Activated effector memory CD4-positive, alpha-beta T cell treated with Interleukin-2 at 50 U/mL for 16 hours (primary cell): ENCODE measurements around the gene CCSER1.
A peak's percentile ranks its signal among the peaks of the same experiment; 100 is the strongest.

Source experiments
- DNase-seq: peaks from one replicate; pipeline ENCODE4 v3.0.0-alpha.2; 2020

The CCSER1 gene

DNA sequence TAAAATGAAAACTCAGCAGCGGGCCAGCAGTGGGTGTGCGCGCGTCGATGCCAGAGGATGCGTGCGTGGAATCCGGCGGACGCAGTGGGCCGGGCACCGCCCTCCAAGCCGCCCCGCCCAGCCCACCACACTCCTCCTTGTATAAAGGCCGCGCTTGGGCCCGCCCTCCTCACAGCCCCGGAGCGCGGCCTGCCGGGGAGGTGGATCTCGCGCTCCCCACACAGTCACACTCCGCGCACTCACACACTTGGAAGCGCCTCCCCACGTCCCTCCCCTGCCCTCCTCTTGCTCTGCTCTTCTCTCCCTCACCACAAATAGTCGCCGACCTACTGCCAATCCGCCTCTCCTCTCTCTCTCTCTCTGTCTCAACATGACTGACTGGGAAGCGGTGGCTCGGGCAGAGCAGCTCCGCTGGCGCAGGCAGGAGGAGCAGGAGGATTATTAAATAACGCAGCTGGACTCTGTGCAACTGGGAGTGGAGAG lies at the start of gene CCSER1:
CCSER1 (plus strand) TSS at position 172 of the 483 bp plus-strand sequence.
- peak; percentile 16 for DNase-seq

DNA sequence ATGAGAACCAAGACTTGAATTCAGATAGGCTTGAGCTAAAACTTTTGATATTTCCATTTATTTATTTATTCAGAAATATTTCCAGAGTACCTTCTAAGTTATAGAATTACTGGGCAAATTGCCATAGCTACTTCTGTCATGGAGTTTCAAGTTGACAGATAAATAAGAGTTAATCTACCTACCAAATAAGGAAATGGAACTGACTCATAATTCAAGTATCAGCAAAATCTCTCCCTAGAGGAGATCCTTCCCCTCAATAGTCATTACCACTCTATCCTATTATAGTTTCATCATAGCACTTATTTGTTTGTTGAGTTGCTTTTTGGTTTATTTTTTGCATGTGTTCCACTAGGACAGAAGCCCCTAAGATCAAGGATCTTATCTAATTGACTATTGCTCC lies 48.8 kb upstream of the CCSER1 start:
- no peak for DNase-seq

DNA sequence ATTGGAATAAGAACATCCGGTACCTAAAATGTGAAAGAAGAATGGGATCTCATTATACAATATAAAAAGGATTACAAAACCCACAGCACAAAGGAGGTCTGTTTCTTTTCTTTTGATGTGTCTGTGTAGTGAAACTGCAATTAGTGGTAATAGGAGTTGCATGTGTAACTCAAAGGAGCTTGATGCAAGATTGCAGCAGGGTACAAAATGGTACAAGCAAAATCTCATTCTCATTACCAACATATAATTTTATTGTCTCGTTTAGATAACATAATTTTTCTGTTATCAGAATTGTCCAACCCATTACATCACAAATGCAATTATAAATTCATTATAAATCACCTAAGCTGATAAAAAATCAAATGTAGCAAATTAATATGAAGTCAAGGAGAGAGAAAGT lies 47.1 kb upstream of the CCSER1 start:
- DNase-seq: no peak

DNA sequence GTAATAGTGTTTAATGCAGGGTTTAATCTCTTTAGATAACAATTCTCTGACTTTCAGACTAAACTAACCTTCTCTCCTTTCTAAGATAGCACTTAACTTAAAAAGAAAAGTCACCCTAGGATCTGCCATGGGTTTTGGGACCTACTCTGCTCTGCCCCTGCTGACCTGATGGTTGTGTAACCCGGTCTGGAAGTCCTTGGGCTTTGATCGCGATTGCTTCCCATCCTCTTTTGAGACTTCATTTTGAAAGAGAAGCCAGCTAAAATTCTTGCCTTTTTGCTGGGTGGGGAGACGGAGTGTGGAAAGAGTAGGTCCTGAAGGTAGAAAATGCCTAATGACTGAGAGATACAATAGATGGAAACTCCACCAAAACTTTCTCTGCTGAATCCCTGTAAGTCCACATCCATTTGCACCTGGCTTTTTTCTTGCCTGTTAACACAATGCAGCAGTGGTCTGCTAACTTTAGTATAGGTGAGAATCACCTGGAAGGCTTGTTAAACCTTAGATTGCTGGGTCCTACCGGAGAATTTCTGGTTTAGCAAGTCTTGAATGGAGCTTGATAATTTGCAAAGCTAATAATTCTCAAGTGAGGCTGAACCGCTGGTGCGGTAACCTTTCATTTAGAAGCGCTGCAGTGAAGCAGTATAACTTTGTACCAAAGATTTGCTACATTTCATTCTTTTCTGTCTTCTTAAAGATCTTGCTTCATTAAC lies 45.6 kb upstream of the CCSER1 start:
- no peak for DNase-seq

DNA sequence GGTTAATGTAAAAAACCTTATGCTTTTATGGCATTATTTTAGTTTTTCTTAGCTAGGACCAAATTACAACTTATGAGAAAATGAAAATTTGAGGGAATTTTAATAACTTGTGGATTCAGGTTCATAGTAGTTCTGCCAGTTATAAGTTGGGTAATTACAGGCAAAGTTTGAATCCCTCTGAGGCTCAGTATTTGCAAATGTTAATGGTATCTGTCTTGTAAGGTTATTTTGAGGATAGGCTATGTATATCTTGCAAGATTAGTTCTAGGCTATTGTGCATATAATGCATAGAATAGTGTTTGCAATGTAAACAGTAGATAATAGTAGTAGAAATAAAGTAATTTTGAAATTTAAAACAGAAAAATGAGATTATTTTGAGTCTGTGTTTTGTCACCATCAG lies 44.7 kb upstream of the CCSER1 start:
- no peak for DNase-seq

DNA sequence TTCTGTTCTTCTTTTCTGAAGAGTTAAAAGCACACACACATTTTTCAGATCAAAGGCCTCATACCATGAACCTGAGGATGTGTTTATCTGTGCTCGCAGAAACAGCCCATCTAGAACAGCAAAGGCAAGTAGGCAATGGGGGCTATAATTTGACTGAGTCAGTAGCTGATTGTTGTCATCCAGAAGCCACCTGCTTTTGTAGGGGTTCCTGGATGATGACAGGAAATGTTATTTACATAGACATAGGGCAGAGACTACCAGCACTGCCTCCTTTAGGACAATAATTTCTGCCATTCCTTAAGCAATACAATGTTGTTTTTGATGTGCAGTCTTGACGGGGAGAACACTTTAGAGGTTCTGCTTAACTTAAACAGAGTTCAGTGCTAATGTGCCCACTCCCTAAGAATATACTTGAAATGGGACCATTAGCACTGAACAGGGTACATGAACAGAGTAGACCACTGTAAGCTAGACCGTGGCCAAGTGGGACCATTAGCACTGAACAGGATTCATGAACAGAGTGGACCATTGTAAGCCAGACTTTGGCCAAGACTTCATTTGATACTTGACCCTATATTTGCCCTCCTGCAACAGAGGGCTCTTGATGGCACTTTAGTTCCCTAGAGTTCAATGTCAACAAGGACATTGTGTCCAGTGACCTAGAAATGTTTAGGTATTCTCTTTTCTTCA lies 42.8 kb upstream of the CCSER1 start:
- no peak for DNase-seq

DNA sequence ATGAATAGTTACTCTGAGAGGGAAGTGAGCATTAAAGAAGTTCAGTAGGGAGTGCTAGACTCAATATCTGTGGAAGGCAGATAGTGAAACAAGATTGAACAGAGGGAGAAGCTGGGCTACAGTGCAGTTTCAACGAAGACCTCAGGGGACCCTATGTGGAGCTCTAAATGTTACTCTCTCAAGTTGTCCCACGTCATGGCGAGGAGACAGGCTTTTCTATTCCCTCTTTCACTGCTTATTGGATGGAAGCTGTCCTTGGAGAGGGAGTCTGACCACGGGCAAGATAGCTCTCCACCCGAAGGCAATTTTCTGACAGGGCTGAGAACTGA lies 42.3 kb upstream of the CCSER1 start:
- no peak for DNase-seq

DNA sequence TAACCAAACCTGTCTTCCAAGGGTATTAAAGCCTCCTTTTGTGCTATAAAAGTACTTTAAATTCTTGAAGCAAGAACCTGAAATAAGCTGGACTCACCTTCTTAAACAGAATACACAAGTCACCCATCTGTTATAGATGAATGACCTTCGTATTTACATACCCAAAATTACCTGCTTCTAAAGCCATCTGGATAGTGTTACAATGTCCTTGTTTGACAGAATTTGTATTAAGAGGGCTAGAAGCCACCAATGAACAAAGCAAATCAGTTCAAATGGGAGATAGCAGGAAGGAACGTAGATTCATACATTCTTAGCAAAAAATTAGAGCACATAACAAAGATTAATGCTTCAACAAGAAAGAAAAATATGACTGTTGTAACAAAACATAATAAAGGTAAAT lies 33.7 kb upstream of the CCSER1 start:
- no peak for DNase-seq

DNA sequence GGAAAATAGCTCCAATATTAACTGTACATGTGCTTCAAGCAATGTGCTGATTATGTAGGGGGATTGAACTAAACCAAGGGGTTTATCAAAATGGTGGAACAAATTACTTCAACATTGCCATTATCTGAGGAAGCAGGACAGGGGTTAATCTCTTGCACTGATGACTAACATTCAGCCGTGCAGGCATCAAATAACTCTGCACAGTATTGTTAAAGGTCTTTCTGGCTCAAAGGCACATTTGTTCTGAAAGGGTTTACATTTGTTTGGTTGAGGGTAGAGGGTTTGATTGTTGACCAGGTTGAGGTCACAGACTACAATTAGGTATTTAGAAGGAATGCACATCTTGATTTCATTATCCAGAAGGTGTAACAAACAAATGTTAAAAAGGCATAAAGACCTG lies 32.2 kb upstream of the CCSER1 start:
- DNase-seq: no peak

DNA sequence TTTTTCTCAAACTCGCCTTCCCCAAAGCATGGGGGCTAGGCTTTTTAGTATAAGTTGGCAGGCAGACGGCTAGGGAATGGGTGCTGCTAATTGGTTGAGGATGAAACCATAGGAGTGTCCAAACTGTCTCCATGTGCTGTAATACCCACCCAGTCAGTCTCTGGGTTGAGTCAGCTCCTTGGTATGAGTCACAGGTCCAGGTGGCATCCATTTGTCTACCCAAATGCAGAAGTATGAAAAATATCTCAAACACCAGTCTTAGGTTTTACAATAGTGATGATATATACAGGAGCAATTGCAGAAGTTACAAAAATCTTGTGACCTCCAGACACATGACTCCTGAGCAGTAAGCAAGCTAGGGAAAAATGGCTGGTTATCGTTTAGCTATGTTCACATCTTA lies 27.4 kb upstream of the CCSER1 start:
- DNase-seq: no peak

DNA sequence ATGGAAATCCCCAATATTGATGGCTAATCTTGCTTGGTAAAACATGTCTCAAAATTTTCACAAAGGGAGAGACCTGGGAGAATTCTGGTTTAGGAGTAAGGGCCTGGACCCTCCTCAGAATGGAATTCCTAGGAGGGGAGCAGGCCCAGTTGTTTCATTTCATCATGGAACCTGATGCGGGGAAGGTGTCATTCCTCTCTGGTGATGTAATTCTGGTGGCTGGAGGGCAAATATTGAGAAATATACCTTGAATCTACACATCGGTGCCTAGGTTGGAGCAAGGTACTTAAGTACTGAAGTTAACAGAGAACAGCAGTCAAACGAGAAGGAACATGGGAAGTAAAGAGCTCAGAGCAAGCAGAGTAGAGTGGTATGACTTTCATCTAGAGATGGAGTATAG lies 23.2 kb upstream of the CCSER1 start:
- DNase-seq: no peak

DNA sequence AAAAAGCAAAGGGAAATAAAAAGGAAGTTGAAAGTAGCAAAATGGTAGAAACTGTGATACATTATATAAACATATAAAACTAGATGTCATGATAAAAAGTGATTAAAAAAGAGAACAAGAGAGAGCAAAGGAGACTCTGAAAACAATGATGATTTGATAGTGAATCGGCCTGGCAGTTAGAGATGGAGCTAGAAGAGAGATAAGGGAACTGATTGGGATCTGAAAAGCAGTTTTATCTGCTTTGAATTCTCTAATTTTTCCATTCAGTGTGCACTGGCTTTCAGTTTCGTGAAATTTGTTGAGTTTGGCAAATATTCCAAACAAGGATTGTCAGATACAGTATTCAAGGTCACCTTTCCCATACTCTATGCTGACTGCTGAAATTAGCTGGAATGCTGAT lies 21.9 kb upstream of the CCSER1 start:
- DNase-seq: no peak

DNA sequence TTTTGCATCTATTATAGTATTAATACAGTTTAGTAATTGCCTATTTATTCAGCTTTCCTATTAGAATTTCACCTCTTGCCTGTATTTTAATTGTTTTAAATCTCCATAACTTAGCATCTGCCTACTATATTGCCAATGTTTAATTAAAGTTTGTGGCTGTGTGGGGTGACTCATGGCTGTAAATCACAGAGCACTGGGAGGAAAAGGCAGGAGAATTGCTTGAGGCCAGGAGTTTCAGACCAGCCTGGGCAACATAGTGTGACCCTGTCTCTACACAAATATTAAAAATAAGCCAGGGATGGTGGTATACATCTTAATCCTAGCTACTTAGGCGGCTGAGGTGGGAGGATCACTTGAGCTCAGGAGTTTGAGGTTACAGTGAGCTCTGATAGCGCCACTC lies 14.5 kb upstream of the CCSER1 start:
- no peak for DNase-seq

DNA sequence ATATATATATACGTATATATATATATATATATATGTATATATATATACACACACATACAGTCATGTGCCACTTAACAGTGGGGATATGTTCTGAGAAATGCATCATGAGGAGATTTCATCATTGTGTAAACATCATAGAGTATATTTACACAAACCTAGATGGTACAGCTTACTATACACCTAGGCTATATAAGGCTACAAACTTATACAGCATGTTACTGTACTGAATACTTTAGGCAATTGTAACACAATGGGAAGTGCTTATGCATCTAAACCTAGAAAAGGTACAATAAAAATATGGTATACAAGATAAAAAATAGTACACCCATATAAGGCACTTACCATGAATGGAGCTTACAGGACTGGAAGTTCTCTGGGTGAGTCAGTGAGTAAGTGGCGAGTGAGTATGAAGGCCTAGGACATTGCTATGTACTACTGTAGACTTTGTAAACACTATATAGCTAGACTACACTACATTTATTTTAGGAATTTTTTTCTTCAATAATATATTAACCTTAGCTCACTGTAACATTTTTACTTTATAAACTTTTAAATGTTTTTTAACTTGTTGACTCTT lies 13.2 kb upstream of the CCSER1 start:
- DNase-seq: no peak

DNA sequence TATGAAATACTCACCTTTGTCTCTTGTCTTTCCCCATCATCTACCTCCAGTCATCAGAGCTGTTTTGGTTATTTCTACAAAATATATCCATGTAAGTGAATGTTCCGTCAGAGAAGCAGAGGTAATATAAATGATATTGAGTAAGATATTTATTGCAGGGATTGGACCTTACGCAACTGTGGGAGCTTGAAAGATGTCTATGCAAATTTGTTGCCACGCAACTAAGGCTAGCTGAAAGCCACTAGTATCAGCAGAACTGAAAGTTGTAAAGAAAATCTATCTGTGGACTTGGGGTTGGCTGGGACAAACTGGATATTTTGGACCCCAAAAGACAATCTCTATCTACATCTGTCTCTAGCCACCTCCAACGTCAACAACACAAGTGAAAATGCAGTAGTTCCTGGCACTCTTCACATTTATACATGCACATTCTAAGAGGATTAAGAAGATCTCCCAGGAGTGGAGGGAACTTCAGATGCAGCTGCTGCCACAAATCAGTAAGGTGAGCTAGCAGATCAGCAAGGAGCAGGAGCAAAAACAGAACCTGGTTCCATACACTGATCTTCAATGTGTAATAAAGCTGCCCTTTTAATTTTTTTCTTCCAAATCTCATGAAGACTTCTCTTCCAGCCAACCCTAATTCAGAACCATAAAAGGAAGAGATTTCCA lies 8.5 kb upstream of the CCSER1 start:
- no peak for DNase-seq

DNA sequence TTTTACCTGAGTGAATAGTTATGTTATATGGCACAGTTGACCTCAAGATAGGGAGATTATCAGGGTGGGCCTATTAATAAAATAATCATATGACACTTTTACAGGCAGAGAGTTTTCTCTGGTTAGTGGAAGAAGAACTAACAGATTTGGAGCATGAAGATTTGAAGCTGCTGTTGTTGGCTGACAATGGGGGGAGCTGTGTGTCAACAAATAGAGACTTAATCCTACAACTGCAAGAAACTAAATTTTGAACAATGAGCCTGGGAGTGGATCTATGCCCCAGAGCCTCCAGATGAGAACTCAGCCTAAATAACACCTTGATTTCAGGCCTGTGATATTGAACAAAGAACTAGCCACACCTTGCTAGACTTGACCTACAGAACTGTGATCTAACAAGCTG lies 7.2 kb upstream of the CCSER1 start:
- no peak for DNase-seq

DNA sequence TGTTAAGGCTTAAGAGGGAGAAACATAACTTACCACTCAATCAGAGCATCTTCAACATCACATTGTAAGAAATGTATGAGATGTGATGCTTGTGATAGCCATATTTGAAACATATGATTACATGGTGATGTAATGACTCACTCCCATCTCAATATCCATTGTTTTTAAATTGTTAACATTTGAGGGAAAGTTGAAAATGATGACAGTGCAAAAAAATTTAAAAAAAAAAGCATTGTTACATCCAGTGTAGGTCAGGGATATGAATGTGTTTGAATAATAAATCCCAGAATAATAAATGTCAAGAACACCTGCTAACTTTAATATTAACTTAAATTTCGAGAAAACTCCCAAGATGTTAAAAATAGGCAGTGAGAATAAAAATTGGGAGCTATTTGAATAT lies 6.4 kb upstream of the CCSER1 start:
- no peak for DNase-seq

DNA sequence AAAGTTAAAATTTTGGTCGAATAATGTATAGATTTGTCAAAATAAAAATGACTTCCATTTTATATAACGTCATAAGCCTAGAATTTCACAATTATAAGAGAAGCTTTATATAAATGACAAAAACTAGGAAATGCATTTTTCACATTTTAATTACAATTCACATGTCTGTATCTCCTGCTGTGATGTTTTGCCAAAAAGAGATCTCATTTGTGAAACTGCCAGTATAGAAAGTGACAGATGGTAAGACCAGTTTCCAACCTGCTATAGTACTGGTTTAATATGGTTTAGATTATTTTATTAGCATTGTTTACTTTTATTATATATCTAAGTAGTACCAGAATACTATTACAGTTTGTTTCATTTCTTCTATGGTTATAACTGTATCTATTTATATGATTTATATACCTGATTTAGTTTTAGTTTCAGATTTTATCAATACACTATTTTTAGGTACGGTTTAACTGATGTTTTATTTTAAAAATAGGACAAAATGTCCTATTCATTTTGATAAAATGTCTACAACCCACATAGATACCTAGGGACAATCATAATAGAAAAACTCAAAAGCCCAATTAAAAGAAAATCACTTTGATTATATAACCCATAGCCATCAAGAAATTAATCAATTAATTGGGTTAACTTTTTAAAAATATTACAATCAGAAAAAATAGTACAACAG lies 5.4 kb upstream of the CCSER1 start:
- no peak for DNase-seq

DNA sequence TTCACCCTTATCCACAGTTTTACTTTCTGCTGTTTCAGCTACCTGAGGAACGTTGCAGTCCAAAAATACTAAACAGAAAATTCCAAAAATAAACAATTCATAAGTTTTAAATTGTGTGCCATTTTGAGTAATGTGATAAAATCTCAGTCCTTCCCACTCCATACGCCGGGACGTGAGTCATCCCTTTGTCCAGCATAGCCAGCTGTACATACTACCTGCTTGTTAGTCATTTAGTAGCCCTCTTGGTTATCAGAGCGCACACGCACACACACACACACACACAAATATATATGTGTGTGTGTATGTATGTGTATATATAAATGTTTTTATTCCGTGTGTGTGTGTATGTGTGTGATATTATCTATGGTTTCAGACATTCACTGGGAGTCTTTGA lies 4.8 kb upstream of the CCSER1 start:
- no peak for DNase-seq

DNA sequence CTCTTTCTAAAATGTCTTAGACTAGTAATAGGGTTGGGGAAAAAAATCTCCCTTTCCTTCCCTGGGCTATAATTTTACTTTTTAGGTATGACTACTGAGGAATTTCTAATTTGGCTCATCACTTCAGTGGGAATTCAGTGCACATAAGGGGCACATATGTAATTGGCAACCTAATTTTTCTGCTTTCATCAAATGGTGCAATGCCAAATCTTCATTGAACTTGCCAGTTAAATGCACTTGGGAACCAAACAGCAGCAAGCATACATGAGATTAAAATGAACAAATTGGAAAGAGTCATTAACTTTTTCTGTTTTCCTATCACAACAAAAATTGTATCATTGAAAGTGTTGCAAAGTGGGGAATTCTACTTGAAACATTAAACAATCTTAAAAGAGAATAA lies 2.9 kb upstream of the CCSER1 start:
- DNase-seq: no peak

DNA sequence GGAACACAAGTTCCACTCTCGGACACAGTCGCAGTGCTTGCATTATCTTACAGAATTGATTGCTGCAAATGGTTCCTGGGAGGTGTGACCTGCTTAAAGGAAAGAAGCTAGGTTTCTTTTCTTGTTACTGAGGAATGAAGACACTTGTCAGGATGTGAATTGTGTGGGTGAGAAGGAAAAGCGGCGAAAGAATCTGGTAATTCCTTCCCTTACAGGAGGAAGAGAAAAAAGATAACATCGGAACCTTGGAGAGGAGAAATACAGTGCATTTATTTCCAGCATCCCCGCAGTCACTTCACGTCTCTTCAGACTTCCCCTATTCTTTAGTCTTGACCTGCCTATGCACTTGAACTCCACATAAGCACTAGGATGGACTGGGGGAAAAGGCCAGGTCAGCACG lies 389 bp upstream of the CCSER1 start:
- DNase-seq: no peak

DNA sequence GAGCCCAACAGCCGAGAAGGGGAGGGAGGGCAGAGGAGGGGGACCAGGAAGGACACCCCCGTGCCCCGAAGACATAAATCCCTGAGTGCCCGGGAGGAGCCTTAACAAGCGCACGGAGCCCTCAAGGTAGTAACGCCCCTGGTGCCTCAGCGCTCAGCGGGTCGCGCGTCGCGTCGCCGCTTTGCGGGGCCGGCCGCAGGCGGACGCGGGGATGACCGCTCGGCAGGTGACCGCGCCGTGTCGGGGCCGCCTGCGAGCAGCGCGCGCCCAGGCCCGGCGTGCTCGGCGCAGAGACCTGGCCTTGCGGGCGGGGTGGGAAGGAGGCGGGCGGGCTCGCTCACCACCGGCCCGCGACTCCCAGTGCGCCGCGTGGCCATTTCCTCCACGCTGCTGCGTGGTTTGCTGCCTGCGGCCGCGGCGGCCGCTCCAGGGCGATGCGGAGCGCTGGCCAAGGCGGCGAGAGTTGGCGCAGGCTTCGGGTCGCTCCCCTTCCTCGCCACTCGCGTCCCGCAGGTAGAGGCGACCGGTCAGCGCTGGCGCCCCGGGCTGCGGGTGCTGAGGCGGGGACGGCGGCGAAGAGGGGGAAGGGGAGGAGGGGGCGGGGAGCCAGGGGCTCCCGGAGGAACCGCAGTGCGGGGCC lies 632 bp downstream of the CCSER1 start:
- no peak for DNase-seq

DNA sequence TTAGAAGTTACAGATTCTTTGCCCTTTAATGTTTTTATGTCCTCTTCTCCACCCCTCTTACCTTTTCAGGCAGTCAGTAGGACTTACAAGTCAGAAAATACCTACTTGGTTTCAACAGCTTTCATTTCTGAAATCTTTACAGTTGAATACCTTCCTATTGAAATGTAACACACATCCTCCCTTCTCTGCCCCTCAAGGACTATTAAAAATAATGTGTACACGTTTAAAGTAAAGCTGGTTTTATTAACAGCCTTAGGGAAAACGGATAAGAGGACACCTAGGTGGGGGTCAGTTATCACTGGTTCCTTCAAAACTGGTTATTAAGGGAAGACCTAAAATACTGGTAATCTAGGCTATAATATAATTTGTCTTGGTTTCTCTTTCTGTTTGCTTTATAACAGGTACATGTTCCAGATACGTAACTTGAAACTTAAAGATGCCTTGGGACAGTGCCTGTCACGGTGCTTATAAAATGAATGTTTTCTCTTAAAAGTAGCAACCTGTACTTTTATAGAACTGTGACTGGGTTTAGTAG lies 1.8 kb downstream of the CCSER1 start:
- no peak for DNase-seq
